CD8-positive, alpha-beta memory T cell (primary cell): Measurements from ENCODE around the gene PBX3. TPM values are rescaled to one million over a fixed set of nuclear protein-coding genes. Genes with fewer than 3 reads are reported as not detected.

Experiments used
- CTCF ChIA-PET: fragments of 350-600 bp; sonication (Branson Sonifier 250); formaldehyde crosslinking; loops from one replicate; lab custom pipeline; 2021; ENCODE audit warnings: antibody characterized with exemption; lab: Charles Lee
- POLR2A ChIA-PET: fragments of 350-600 bp; sonication (Branson Sonifier 250); formaldehyde crosslinking; loops from one replicate; lab custom pipeline; 2021; ENCODE audit warnings: antibody characterized with exemption; lab: Charles Lee
- DNase-seq, 5 donors: peaks; one replicate each; pipeline versions ENCODE4 v3.0.0 to v3.0.0-alpha.2; 2020 to 2022; ENCODE audit warnings: mixed read lengths in 1 of 5
- H3K27ac ChIP-seq: one replicate; pipeline ENCODE4 v1.7.0; 2013; ENCODE audit warnings: low read depth, mild to moderate bottlenecking, low read length, moderate library complexity
- H3K27me3 ChIP-seq: 2 replicates; pipeline ENCODE4 v1.7.0; 2013; ENCODE audit warnings: low read length, mild to moderate bottlenecking; ENCODE audit not compliant: insufficient read depth, poor library complexity, severe bottlenecking
- H3K36me3 ChIP-seq: 2 replicates; pipeline ENCODE4 v1.7.0; 2013; ENCODE audit warnings: mild to moderate bottlenecking, low read length, moderate library complexity; ENCODE audit not compliant: insufficient read depth
- H3K4me1 ChIP-seq: 2 replicates; pipeline ENCODE4 v1.7.0; 2013; ENCODE audit warnings: mild to moderate bottlenecking, low read length, moderate library complexity; ENCODE audit not compliant: insufficient read depth
- H3K4me3 ChIP-seq: 2 replicates; pipeline ENCODE4 v1.7.0; 2013; ENCODE audit warnings: mild to moderate bottlenecking, low read length
- H3K9me3 ChIP-seq: 2 replicates; pipeline ENCODE4 v1.7.0; 2013; ENCODE audit warnings: mild to moderate bottlenecking, low read length
- H3K27ac Mint-ChIP-seq, 8 donors: one replicate each; pipeline ENCODE4 v1.8.0; 2020 to 2021; ENCODE audit warnings: mixed read lengths in 8 of 8, mild to moderate bottlenecking in 6 of 8, inconsistent platforms in 3 of 8, moderate library complexity in 3 of 8
- H3K27me3 Mint-ChIP-seq, 2 donors: one replicate each; pipeline ENCODE4 v1.8.0; 2020 to 2021; ENCODE audit warnings: mixed read lengths in 2 of 2, mild to moderate bottlenecking in 1 of 2, moderate library complexity in 1 of 2
- H3K36me3 Mint-ChIP-seq, 3 donors: one replicate each; pipeline ENCODE4 v1.8.0; 2020 to 2021; ENCODE audit warnings: mixed read lengths in 3 of 3, inconsistent platforms in 1 of 3, mild to moderate bottlenecking in 1 of 3
- H3K4me1 Mint-ChIP-seq, 3 donors: one replicate each; pipeline ENCODE4 v1.8.0; 2020 to 2021; ENCODE audit warnings: mixed read lengths in 3 of 3, inconsistent platforms in 1 of 3, mild to moderate bottlenecking in 1 of 3
- H3K4me3 Mint-ChIP-seq, 7 donors: one replicate each; pipeline ENCODE4 v1.8.0; 2020 to 2021; ENCODE audit warnings: mixed read lengths in 7 of 7, mild to moderate bottlenecking in 6 of 7, moderate library complexity in 4 of 7, inconsistent platforms in 2 of 7
- H3K9me3 Mint-ChIP-seq, 5 donors: one replicate each; pipeline ENCODE4 v1.8.0; 2020 to 2022; ENCODE audit warnings: mixed read lengths in 5 of 5, mild to moderate bottlenecking in 3 of 5, moderate library complexity in 2 of 5, inconsistent platforms in 1 of 5
- polyA plus RNA-seq: library from polyadenylated mRNA; unstranded; fragments of 300-500 nt; fragmentation: Illumina TruSeq; gene quantifications from one replicate; pipeline ENCODE4 v1.2.3, GENCODE V29; 2021
- total RNA-seq, 2 experiments: library from RNA; stranded (reverse); gene quantifications; one replicate each; pipeline ENCODE4 v1.2.3, GENCODE V29; 2021

Gene PBX3
- total and polyA plus RNA-seq, 3 experiments from 2014 or later: 4.6 to 13.4 (median 12.8) TPM

DNA sequence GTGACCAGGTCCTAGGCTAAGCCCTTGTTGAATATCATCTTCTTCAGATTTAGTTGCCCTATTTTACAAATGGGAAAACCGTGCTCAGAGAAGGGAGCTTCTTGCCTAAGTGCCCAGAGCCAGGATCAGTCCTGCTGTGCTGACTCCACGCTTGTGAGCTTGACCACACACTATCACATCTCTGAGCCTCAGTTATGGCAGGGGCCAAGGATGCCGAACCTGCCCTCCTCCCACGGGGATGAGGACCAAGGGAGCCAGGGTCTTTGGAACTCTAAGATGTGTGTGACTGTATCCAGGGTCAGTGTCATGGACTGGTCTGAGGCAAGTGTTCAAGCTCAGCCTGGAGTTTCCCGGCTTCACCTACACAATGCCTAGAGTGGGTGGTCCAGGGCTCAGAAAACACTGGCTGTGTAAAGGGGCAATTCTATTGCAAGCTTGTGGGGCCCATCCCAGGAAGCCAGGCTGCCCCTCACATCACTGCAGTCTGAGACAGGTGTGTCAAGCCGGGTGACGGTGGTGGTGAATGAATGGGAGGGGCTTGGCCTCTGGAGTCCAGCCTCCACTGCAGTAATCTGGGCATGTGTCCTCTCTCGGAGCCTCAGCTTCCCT is 235.7 kb downstream of the PBX3 start:
- no peak for DNase-seq
- ChIA-PET CTCF (no interaction called here), POLR2A (no interaction called here)
- Histone ChIP-seq H3K9me3 (no peaks in the 10 kb centered on the region), H3K4me3 (no peak overlapping the region), H3K36me3 (no peaks in the 10 kb centered on the region), H3K27ac (no peak overlapping the region), H3K27me3 (peaks cover 4% of the 10 kb centered on the region), H3K4me1 (no peaks in the 10 kb centered on the region)
- H3K27me3 Mint-ChIP-seq: peaks cover 15 to 28% of the 10 kb centered on the region in 2 donors
- H3K27ac Mint-ChIP-seq: no peak overlapping the region
- peaks cover 12 to 20% (median 15%) of the 10 kb centered on the region in 5 donors for H3K9me3 Mint-ChIP-seq
- H3K36me3 Mint-ChIP-seq: peaks cover 0 to 6% (median 0%) of the 10 kb centered on the region in 3 donors
- H3K4me3 Mint-ChIP-seq: no peak overlapping the region
- no peaks in the 10 kb centered on the region for H3K4me1 Mint-ChIP-seq

DNA sequence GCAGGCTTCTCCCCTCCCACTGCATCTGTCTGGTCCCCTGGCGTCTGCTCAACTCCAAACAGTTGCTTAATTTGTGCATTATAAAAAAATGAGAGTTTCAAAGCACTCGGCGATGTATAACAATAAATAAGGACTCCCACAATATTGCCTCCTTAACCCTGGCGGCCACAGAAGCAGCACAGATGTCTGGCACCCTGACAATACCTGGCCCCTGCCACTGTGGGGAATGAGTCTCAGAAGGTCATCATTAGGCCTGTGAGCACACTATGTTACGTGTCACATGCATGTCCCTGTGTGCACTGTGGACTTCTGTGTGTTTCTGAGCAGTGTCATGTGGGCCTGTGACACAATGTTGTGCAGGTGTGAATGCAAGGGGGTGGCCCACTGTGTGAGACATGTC is 236.5 kb downstream of the PBX3 start:
- H3K4me3 ChIP-seq: no peak overlapping the region
- peaks cover 4% of the 10 kb centered on the region for H3K27me3 ChIP-seq
- H3K4me1 ChIP-seq: no peaks in the 10 kb centered on the region
- H3K4me1 Mint-ChIP-seq: no peaks in the 10 kb centered on the region
- H3K9me3 ChIP-seq: no peaks in the 10 kb centered on the region
- DNase-seq: no peak
- H3K27ac Mint-ChIP-seq: no peak overlapping the region
- no peak overlapping the region for H3K27ac ChIP-seq
- ChIA-PET CTCF (no interaction called here), POLR2A (no interaction called here)
- no peaks in the 10 kb centered on the region for H3K36me3 ChIP-seq
- H3K36me3 Mint-ChIP-seq: peaks cover 0 to 6% (median 0%) of the 10 kb centered on the region in 3 donors
- H3K27me3 Mint-ChIP-seq: peaks cover 17 to 28% of the 10 kb centered on the region in 2 donors
- H3K9me3 Mint-ChIP-seq: peaks cover 4 to 20% (median 13%) of the 10 kb centered on the region in 5 donors
- no peak overlapping the region for H3K4me3 Mint-ChIP-seq

DNA sequence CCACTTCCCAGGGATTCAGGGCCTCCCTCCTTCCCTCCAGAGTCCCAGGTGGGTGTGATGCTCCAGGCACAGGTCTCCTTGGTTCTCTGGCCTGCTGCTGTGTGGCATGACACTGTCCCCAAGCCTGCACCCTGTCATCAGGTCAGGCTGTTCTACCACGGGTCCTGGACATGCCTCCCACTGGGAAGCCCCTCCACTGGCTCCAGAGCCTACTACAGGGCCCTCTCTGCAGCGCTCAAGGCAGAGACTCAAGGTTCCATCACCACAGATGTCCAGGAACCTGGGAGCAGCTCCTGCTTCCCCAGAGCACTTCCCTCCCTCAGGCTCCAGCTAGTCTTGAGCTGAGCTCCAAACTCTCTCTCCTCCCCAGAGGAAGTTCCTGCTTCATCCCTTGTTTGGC is 237.3 kb downstream of the PBX3 start:
- no peak overlapping the region for H3K4me3 Mint-ChIP-seq
- H3K4me1 Mint-ChIP-seq: no peaks in the 10 kb centered on the region
- H3K27ac ChIP-seq: no peak overlapping the region
- no peaks in the 10 kb centered on the region for H3K36me3 ChIP-seq
- POLR2A ChIA-PET: no interaction called here
- H3K36me3 Mint-ChIP-seq: peaks cover 0 to 6% (median 0%) of the 10 kb centered on the region in 3 donors
- no peaks in the 10 kb centered on the region for H3K4me1 ChIP-seq
- H3K27ac Mint-ChIP-seq: no peak overlapping the region
- H3K27me3 ChIP-seq: peaks cover 4% of the 10 kb centered on the region
- DNase-seq: no peak
- peaks cover 17 to 25% of the 10 kb centered on the region in 2 donors for H3K27me3 Mint-ChIP-seq
- no peaks in the 10 kb centered on the region for H3K9me3 ChIP-seq
- CTCF ChIA-PET: no interaction called here
- H3K4me3 ChIP-seq: no peak overlapping the region
- H3K9me3 Mint-ChIP-seq: peaks cover 4 to 18% (median 11%) of the 10 kb centered on the region in 5 donors

DNA sequence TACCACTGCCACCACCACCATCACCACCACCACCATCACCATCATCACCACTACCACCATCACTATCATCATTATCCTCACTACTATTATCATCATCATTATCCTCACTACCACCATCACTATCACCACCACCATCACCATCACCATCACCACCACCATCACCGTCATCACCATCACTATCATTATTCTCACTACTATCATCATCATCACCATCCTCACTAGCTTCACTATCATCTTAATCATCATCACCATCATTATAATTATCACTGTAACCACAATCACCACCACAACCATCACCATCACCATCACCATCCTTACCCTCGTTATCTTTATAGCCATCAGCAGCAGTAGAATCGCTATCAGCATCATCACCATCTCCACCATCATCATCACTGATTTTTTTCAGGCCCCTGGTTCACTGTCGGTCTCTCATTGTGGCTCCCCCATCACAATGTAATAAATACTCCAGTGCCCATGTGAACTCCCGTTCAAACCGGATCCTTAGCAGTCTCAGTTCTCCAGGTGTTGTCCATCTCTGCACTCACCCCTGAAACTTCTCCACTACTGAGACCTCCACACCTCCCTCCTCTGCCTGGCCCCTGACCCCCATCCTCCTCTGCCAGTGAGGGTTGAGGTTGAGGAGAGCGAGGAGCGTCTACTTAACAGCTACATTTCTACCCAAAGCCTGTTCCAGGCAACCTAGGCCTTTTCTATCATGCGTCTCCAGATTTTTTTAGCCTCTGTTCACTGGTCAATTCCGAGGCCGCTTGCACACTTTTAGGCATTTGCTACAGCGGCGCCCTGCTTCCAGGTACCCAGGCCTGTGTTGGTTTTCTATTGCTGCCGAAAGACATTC is 238.2 kb downstream of the PBX3 start:
- Mint-ChIP-seq H3K27me3 (peaks cover 14 to 24% of the 10 kb centered on the region in 2 donors), H3K9me3 (peaks cover under 1 to 10% (median 5%) of the 10 kb centered on the region in 5 donors), H3K4me1 (no peaks in the 10 kb centered on the region), H3K4me3 (no peak overlapping the region), H3K36me3 (no peaks in the 10 kb centered on the region), H3K27ac (no peak overlapping the region)
- Histone ChIP-seq H3K9me3 (no peaks in the 10 kb centered on the region), H3K27me3 (peaks cover 4% of the 10 kb centered on the region), H3K4me3 (no peak overlapping the region), H3K4me1 (no peaks in the 10 kb centered on the region), H3K36me3 (no peaks in the 10 kb centered on the region), H3K27ac (no peak overlapping the region)
- DNase-seq: no peak
- ChIA-PET POLR2A (no interaction called here), CTCF (no interaction called here)

DNA sequence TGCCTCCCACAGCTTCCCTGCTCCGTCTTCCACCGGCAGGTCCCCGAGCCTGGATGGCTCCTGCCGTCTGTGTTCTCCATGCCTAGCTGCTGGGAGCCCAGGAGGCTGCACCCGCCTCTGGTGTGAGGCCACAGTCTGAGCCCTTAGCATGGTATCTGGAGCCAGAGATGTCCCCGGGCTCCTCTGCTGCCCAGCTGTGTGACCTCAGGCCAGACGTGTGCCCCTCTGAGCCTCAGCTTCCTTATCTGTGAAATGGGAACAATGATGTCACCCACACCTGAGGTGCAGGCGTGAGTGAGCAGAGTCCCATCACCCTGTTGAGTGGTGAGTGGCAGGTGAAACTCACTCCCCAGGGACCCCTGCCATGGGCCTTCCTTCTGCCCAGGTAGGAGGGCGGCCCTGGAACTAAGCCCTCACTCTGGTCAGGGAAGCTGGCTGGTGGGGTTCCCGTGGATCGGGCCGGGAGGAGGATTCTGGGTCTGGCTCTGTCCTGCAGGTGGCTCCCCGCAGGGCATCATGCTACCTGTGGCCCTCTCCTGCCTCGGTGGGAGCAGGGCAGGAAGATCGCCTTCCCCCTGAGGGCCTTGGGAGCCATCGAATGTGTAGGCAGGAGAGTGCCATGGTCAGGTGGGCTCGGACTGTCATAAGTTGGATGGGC is 239.0 kb downstream of the PBX3 start:
- H3K27ac ChIP-seq: no peak overlapping the region
- peaks cover 4% of the 10 kb centered on the region for H3K27me3 ChIP-seq
- peaks cover 9 to 20% of the 10 kb centered on the region in 2 donors for H3K27me3 Mint-ChIP-seq
- H3K36me3 Mint-ChIP-seq: no peaks in the 10 kb centered on the region
- no peaks in the 10 kb centered on the region for H3K9me3 ChIP-seq
- no peak for DNase-seq
- H3K4me3 ChIP-seq: no peak overlapping the region
- ChIA-PET POLR2A (no interaction called here), CTCF (no interaction called here)
- no peak overlapping the region for H3K4me3 Mint-ChIP-seq
- H3K4me1 ChIP-seq: no peaks in the 10 kb centered on the region
- no peaks in the 10 kb centered on the region for H3K36me3 ChIP-seq
- H3K27ac Mint-ChIP-seq: no peak overlapping the region
- H3K4me1 Mint-ChIP-seq: no peaks in the 10 kb centered on the region
- H3K9me3 Mint-ChIP-seq: peaks cover 0 to 4% (median 2%) of the 10 kb centered on the region in 5 donors

DNA sequence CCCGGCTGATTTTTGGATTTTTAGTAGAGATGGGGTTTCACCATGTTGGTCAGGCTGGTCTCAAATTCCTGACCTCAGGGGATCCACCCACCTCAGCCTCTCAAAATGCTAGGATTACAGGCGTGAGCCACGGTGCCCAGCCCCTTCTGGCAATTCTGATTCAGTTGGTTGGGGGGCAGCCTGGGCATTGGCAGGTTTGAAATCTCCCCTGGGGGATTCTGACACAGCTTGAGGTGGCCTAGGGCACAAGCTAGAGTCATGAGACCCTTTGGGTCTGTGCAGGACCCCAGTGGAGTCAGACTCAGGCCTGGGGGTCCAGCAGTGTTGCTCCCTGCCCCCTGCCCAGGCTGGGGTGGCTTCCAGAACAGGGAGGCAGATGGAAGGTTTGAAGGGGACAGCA is 239.8 kb downstream of the PBX3 start:
- no peaks in the 10 kb centered on the region for H3K4me1 ChIP-seq
- H3K27me3 Mint-ChIP-seq: peaks cover 6 to 15% of the 10 kb centered on the region in 2 donors
- POLR2A ChIA-PET: no interaction called here
- H3K27ac Mint-ChIP-seq: no peak overlapping the region
- no peaks in the 10 kb centered on the region for H3K4me1 Mint-ChIP-seq
- DNase-seq: no peak
- peaks cover 4% of the 10 kb centered on the region for H3K27me3 ChIP-seq
- H3K36me3 Mint-ChIP-seq: no peaks in the 10 kb centered on the region
- CTCF ChIA-PET: no interaction called here
- H3K36me3 ChIP-seq: no peaks in the 10 kb centered on the region
- no peak overlapping the region for H3K4me3 ChIP-seq
- no peak overlapping the region for H3K4me3 Mint-ChIP-seq
- peaks cover 0 to 1% (median 0%) of the 10 kb centered on the region in 5 donors for H3K9me3 Mint-ChIP-seq
- no peak overlapping the region for H3K27ac ChIP-seq
- no peaks in the 10 kb centered on the region for H3K9me3 ChIP-seq

DNA sequence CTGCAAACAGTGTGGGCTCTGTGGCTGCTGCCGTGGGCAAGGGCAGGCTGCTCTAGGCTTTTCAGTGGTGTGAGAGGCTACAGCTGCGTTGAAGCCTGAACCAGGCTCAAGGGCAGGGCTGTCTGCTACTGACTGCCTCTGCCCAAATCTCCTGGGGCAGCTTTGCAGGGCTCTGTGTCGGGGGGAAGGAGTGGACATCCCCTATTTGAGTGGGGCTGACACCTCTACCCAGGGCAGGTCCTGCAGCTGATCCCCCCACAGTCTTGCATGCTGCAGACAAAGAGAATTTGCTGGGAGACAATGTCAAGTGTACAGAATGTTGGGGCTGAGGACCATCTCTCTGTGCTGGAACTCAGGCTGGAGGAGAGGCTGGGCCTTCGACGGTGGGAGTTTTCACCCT is 240.2 kb downstream of the PBX3 start:
- H3K4me1 ChIP-seq: no peaks in the 10 kb centered on the region
- H3K36me3 Mint-ChIP-seq: no peaks in the 10 kb centered on the region
- POLR2A ChIA-PET: no interaction called here
- no peak overlapping the region for H3K4me3 ChIP-seq
- H3K9me3 Mint-ChIP-seq: no peaks in the 10 kb centered on the region
- H3K4me1 Mint-ChIP-seq: no peaks in the 10 kb centered on the region
- no peaks in the 10 kb centered on the region for H3K36me3 ChIP-seq
- CTCF ChIA-PET: no interaction called here
- peaks cover 4% of the 10 kb centered on the region for H3K27me3 ChIP-seq
- H3K27ac ChIP-seq: no peak overlapping the region
- no peak for DNase-seq
- H3K9me3 ChIP-seq: no peaks in the 10 kb centered on the region
- H3K27ac Mint-ChIP-seq: no peak overlapping the region
- H3K4me3 Mint-ChIP-seq: no peak overlapping the region
- peaks cover 4 to 10% of the 10 kb centered on the region in 2 donors for H3K27me3 Mint-ChIP-seq

DNA sequence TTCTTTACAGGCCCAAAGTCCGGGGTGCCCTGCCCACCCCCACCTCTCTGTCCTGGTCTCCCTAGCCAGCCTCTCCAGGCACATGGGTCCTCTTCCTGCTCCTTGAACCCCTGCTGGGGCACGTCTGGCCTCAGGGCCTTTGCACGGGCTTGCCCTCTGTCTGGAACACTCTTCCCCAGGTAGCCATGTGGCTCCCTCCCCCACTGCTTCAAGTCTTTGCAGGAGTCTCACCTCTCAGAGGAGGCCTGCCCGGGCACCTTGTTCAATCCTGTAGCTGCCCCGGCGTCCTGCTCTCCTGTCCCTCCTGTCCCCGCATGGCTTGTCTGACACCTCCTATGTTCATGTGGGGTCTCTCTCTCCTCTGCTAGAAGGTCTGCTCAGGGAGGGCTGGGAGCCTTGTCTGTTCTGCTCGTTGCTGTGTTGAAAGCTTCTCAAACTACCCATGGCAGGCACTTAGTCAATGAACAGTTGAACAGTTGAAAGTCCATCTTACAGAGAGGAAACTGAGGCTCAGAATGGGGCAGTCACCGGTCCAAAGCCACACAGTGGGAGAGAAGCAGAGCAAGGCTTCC is 241.4 kb downstream of the PBX3 start:
- no peak for DNase-seq
- H3K4me3 Mint-ChIP-seq: no peak overlapping the region
- no peak overlapping the region for H3K27ac Mint-ChIP-seq
- ChIA-PET CTCF (no interaction called here), POLR2A (no interaction called here)
- H3K36me3 Mint-ChIP-seq: no peaks in the 10 kb centered on the region
- no peaks in the 10 kb centered on the region for H3K4me1 ChIP-seq
- no peaks in the 10 kb centered on the region for H3K9me3 Mint-ChIP-seq
- H3K27me3 Mint-ChIP-seq: peaks cover 4% of the 10 kb centered on the region in 2 donors
- H3K27ac ChIP-seq: no peak overlapping the region
- no peaks in the 10 kb centered on the region for H3K9me3 ChIP-seq
- no peaks in the 10 kb centered on the region for H3K27me3 ChIP-seq
- no peaks in the 10 kb centered on the region for H3K4me1 Mint-ChIP-seq
- H3K4me3 ChIP-seq: no peak overlapping the region
- H3K36me3 ChIP-seq: no peaks in the 10 kb centered on the region
